GM21717 (cell line): ENCODE data around the gene ACACA.
"Not testable (repeated sequence)": the region's sequence is repeated elsewhere in the genome, so short reads cannot be mapped to it uniquely, and the experiment has no call there.

ENCODE experiments used
- ATAC-seq: cut with Tn5 transposase; IDR thresholded peaks from one replicate; pipeline ENCODE4 v1.9.1; 2021; ENCODE audit warnings: mild to moderate bottlenecking, moderate library complexity; ENCODE audit not compliant: unreplicated experiment

Gene ACACA

GRCh38 chr17:37188157-37188556 lies 218.5 kb downstream of the ACACA start:
- no peak for ATAC-seq

DNA sequence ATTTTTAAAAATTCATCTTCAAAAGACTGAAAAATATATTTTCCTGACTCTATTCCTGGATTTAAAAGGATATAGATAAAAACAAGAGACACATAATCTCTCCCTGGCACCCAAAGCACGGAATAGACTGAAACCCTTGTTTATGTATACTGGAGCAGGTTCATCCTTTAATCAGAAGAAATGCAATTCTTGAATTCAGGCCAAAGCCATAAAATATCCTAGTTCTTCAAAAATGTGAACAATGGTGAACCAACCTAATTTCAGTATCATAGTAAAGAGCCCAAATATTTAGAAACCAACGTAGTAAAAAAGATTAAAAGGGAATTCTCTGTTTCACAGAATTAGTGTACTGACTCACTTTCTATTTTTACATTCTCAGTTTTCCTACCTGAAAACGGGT lies 219.4 kb downstream of the ACACA start:
- ATAC-seq = no peak

- ATAC-seq = no peak
Observed at GRCh38 chr17:37182786-37183465, 223.7 kb downstream of the ACACA start.

DNA sequence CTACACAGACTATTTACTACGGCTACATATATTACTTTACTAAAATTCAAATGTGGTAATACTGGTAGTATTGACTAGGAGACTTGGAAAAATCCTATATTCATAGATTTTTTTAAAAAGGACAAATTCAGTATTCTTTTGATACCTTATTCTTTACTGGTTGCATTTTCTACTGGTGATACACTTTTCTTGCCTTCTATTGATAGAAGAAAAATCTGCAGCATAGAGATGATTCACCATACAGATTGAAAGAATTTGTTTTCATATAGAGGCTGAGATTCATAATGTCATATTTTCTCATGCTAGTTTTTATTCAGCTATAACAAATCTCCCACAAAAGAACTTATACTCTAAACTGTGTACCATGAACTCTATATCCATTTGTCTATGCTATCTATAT lies 226.3 kb downstream of the ACACA start:
- ATAC-seq = no peak

DNA sequence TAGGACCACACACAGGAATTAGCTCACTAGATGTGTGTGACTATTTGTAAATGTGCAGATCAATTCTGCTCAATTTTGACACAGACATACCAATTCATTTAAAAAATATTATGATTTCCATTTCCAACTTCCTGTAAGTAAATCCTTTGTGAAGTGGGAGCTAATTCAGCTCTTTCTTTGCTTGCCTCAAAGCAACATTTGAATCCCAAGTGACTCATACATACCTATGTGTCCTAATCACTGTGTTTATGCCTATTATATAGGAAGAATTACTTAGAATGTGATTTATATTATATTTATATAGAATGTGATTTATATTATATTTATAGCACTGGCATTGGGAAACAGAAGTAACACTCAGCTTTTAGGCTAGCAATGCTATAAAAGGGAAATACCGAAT lies 226.7 kb downstream of the ACACA start:
- no peak for ATAC-seq

DNA sequence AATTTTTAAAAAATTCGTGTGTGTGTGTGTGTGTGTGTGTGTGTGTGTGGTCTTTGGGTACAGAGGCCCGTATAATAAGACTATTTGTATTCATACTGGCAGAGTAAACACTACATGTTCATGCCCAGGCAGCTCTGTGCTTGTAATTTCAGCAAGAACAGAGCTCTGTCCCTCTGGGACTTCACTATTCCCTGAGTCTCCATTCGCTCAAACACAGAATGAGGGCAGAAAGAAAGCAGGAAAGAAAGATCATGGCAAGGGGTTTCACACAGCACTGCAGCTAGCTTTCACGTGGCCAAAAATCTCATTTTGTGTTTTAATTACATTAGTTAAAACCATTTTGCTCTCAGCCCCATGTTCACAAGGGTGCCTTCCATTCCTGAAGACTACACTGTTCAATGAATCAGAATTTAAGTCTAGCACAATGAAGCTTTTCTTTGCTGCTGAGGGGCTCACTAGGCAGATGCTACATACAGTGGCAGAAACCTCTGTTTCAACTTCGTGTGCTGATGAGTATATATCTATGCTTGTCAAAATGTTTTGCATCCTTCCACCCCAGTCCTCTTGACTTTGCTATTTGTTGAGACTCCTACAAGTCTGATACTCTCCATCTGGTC lies 229.3 kb downstream of the ACACA start:
- no peak for ATAC-seq

DNA sequence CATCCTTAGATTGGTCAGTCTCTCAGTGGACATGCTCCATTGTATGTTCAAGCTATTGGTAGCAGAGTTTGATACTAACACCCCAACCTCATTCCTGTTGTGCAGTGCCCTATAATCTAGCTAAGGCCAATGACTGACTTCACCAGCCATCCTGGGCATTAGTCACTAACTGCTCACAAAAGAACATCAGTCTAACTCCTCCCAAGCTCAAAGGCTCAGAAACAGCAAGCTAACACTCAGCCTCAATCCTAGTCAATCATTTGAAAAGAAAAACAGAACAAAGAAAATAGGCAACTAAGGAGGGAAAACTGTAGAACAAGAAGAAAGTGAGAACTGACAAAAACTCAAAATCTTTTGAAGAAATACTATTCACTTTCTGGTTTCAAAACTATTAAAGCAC lies 229.9 kb downstream of the ACACA start:
- no peak for ATAC-seq

GRCh38 chr17:37174205-37174604 lies 232.4 kb downstream of the ACACA start:
- ATAC-seq = no peak

DNA sequence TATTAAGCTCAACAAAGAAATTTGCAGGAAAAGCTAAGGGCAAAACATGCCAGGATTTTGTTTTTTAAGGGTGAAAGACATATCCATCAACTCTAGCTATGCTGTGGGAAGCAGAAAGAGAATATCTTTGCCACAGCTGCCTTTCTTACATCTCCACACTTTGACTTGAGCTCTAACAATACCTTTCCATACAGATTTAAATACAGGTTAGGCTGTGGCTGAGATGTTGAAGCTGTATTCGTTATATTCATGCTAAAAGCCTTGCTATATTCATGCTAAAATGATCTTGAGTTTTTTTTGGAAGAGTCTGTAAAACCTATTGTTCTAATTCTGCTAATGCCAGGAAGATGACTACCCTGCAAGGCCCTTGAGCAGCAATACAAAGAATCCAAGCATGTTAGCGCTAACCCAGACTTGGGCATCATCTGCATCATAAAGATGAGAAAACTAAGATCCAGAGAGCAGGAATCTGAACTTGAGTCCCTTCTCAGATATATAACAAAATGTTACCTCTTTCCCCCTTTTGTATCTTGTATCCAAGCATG lies 235.7 kb downstream of the ACACA start:
- no peak for ATAC-seq

DNA sequence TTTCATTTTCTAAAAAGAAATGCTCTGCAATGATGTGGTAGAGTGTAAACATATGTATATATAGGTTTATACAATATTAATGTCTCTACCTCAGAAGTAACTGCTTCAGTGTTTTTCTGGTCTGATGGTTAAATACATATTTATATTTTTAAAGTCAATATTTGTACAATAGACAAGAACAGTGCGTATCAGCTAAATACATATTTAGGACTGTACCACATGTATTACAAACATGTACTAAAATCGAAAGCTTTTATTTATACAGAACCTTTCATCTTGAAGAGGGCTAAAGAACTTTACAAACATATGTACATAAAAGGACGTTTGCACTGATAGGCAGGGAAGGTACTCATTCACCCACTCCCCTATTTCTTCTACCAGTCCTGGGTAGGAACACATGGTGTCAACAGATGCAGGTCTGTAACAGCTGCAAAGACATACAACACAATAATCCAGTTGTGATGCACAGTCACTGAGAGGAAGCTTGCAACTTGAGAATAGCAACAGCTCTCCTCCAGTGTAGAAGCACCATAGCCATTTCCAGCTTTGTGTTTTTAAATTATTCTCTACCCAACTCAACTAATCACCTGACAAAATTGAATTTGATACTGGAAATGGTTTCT lies 237.8 kb downstream of the ACACA start:
- no peak for ATAC-seq

- ATAC-seq = no peak
Observed at GRCh38 chr17:37167756-37168155, 238.9 kb downstream of the ACACA start.

DNA sequence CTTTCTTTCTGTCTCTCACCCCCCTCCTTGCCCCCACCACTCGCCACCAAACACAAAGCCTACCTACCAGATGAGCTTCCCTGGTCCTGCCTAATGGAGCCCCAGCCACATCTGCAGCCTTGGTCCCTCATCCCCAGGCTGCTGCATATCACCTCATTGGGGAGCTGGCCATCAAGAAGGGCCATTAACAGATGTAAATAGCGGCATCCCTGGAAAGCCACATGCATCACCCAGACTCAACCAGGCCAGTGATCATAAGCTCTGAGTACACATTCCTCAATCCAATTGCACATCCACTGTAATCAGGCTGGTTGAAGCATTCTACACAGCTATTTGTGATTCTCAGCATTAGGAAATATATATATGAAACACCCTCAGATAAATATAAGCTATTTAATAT lies 242.6 kb downstream of the ACACA start:
- no peak for ATAC-seq

DNA sequence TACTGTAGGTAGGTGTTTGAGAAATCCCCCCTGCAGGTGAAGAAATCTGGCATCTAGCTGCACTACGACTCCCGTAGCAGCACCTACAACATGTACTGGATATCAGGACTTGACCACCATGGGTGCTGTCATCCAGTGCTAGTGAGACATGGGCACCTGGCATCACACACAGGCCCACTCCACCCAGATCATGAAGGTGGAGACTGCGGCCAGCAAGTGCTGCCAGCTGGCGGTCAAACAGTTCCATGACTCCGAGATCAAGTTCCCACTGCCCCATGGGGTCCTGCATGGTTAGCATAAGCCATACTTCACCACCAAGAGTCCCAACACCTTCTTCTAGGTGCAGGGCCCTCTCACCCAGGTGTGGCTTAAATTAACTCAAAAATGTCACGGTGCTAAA lies 243.8 kb downstream of the ACACA start:
- ATAC-seq = no peak

- ATAC-seq = no peak
Observed at GRCh38 chr17:37160944-37161343, 245.7 kb downstream of the ACACA start.

DNA sequence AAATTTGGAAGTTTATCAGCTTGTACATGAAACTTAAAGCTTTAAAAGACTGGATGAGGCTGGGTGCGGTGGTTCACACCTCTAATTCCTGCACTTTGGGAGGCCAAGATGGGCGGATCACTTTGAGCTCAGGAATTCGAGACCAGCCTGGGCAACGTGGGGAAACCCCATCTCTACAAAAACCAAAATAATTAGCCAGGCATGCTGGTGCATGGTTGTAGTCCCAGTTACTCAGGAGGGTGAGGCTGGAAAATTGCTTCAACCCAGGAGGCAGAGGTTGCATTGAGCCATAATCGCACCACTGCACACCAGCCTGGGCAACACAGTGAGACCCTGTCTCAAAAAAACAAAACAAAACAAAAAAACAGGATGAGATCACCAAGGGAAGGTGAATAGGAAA lies 248.3 kb downstream of the ACACA start:
- no peak for ATAC-seq

- ATAC-seq = no peak
Observed at GRCh38 chr17:37148156-37148555, 258.5 kb downstream of the ACACA start.

- ATAC-seq = no peak
Observed at GRCh38 chr17:37147301-37147812, 259.3 kb downstream of the ACACA start.

DNA sequence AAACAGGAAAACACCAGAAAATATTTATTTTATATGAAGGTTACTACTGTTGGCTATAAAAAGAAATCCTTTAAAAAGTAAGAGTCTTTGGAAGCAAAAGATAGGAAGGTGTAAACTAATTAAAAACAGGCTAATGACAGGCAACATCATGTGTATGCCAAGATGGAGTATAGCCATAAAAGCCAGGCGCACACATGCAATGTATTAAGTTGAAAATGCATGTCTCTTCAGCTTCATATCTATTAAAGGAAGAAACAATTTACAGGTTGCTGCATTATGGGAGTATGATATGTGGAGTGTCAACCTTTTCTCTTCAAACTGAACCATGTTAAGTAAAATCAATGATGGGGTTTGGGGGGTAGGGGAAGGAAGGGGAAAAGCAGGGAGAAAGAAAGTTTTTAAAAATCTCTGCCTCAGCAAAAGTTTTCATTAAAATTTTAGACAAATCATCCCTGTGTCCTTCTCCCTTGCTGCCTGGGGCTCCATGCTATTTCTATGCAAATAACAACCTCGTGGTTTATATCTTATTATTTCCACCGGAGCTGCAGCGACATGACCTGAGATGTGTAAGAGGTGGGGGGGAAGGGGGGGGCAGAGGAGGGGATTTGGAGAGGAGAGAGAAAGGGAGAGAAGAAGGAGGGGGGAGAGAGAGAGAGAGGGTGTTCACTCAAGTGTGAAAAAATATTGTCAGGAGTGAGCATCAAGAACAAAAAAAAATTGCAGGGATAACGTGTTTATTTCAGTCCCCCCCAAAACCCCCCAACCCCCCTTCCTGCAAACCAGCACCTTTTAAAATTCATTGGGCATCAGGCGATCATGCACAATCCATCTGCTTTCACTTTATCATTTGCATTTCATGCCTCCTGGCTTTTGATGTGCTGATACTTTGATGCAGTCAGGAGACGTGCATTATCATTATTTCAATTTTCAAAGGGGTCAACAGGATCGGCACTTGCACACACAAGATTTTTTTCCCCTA lies 260.3 kb downstream of the ACACA start:
- ATAC-seq = no peak

DNA sequence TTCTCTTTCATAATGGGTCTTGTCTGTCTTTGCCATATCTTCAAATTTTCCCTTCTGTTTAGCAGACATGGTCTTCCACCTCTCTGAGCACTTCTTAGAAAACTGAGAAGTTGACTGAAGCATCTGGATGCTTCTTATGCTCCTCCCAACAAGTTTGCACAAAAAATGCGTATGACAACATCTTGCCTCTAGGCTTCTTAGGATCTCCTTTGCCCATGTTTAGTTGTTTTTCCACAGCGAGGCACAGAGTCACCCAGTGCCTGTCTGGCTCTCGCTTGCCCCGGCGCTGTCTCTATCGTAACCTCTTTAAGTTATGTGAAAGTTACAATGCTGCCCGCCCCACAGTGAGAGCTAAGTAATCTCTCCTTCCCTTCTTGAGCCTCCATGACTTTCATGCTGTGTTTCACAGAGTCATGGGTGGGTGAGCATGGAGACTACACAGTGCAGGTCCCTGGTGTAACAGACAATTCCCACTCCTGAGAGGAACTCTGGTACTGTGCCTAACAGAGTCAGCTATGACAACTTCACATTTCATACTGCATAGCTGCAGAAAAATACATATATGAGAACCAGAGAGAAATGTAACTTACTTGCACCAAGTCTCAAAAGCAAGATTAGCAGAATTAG lies 262.4 kb downstream of the ACACA start:
- no peak for ATAC-seq

GRCh38 chr17:37143558-37143957 lies 263.1 kb downstream of the ACACA start:
- not testable (repeated sequence) for ATAC-seq
